Adrenal gland (tissue), 12 donors: Measurements from ENCODE around the gene KMT2D. TPM values are rescaled to one million over a fixed set of nuclear protein-coding genes. Genes with fewer than 3 reads are reported as not detected.

Experiments
- DNase-seq, 7 donors: peaks; one replicate each; pipeline ENCODE4 v3.0.0-alpha.2; 2019 to 2020
- H3K27ac ChIP-seq, 5 donors: fragments of 200-600 bp; sonication (generic) in 4 of 5; 1 replicate in 3 of 5; 2 replicates in 2 of 5; pipeline versions ENCODE4 v1.5.1 to v1.8.0; 2016 to 2020; ENCODE audit warnings: mild to moderate bottlenecking in 1 of 5
- H3K27me3 ChIP-seq: fragments of 200-600 bp; 2 replicates; pipeline ENCODE4 v1.8.0; 2021
- H3K36me3 ChIP-seq, 2 donors: fragments of 200-600 bp; replicated peaks in 1 of 2; 1 replicate in 1 of 2; 2 replicates in 1 of 2; pipeline versions ENCODE4 v1.5.1 to v1.8.0; 2018 to 2022
- H3K4me1 ChIP-seq, 2 donors: fragments of 200-600 bp; replicated peaks in 1 of 2; 1 replicate in 1 of 2; 2 replicates in 1 of 2; pipeline versions ENCODE4 v1.5.1 to v1.8.0; 2018 to 2021
- H3K4me3 ChIP-seq, 4 donors: fragments of 200-600 bp; sonication (generic) in 3 of 4; one replicate each; pipeline ENCODE4 v1.5.1; 2016 to 2018
- H3K9me3 ChIP-seq, 3 donors: fragments of 200-600 bp; sonication (generic) in 1 of 3; replicated peaks in 1 of 3; 1 replicate in 2 of 3; 2 replicates in 1 of 3; pipeline versions ENCODE4 v1.5.1 to v1.8.0; 2016 to 2021
- POLR2A ChIP-seq, 2 donors: fragments of 450-650 bp; IDR thresholded peaks; one replicate each; pipeline ENCODE4 v1.6.1; 2017; ENCODE audit warnings: antibody characterized with exemption in 2 of 2, mild to moderate bottlenecking in 2 of 2, moderate library complexity in 1 of 2
- WGBS, 4 donors: extraction: QIAGEN DNeasy Blood & Tissue Kit in 2 of 4; methylation state at CpG; one replicate each; pipeline versions ENCODE4 v1.1.5 to v1.1.7; 2013 to 2017; 5-methylcytosine and 5-hydroxymethylcytosine counted together
- intact Hi-C, 2 donors: fragments of 100-400 bp; cut with DNase I; formaldehyde crosslinking; loops; one replicate each; pipeline versions ENCODE4 v1.14.1 to v1.15.0; 2022 to 2023
- polyA plus RNA-seq, 3 donors: library from polyadenylated mRNA; stranded (reverse); fragments of 200-250 nt in 2 of 3; fragments of 350-450 nt in 1 of 3; fragmentation: Illumina TruSeq in 1 of 3; extraction: RNeasy Lipid Tissue Mini Kit (QIAGEN cat#74804) in 1 of 3; gene quantifications; one replicate each; pipeline ENCODE4 v1.2.3, GENCODE V29; 2013 to 2014
- total RNA-seq, 9 donors: library from RNA; depleted of rRNA in 4 of 9; stranded (reverse); fragments of >200 nt in 4 of 9; fragments of 120-200 nt in 1 of 9; fragmentation: NEBNext Ultra II Directional in 1 of 9; extraction: Animal tissue kit (Norgen Biotek cat#: 25700) in 1 of 9; gene quantifications; one replicate each; pipeline versions ENCODE4 v1.1.0 to v1.2.4, GENCODE V29; 2013 to 2023
- TF ChIP-seq, protein P1 (sequence below), 6 experiments: fragments of 450-650 bp in 4 of 6; fragments of 200-600 bp in 2 of 6; sonication (generic) in 1 of 6; IDR thresholded peaks; 1 replicate in 5 of 6; 2 replicates in 1 of 6; pipeline versions ENCODE4 v1.5.1 to v1.8.0; 2016 to 2021; ENCODE audit warnings: antibody characterized with exemption in 6 of 6, mild to moderate bottlenecking in 2 of 6, moderate library complexity in 1 of 6
- donor health status: healthy with polysubstance abuse.
- donor health status: Bipolar disorder and iron deficiency.
- donor health status: DM: yes; HTN: yes; CAD: no.
- donor health status: DM: no; HTN: no; CAD: no.
- donor health status: DM: no; HTN: no; CAD: no.
- donor health status: DM: yes; HTN: yes; CAD: no.

Gene KMT2D
- total and polyA plus RNA-seq, 12 donors, result 21.2 to 140 (median 56.0) TPM

DNA sequence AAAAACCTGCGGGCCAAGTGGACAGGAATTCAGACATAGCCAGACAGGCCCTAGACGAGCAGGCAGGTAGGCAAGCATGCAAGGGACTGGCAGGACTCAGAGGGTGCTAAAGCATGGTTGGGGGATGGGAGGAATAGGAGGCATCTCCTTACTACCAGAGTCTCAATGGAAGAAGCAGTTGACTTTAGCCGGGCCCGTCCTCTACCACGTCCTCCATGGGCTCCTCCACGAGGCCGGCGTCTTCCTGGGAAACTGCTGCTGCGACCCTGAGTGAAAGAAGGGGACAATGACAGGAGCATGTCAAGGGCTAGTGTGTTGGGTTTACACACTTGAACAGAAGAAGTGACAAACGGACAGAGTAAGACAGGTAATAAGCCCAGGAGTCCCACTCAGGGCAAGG, 11.6 kb downstream of the KMT2D start:
- no peak overlapping the region for H3K27ac ChIP-seq
- 80 to 88% (median 84%) methylated on average over 10 of the region's 10 CpGs for whole genome bisulfite sequencing, 4 donors
- peaks cover 0 to 98% of the 10 kb centered on the region in 2 donors for H3K36me3 ChIP-seq
- no peaks in the 10 kb centered on the region for H3K4me1 ChIP-seq
- no peak overlapping the region for H3K4me3 ChIP-seq
- intact Hi-C loops, result no loop called here
- no peak for TF ChIP-seq POLR2A (IDR thresholded peaks at IDR 0.05)
- TF ChIP-seq, protein P1, sequence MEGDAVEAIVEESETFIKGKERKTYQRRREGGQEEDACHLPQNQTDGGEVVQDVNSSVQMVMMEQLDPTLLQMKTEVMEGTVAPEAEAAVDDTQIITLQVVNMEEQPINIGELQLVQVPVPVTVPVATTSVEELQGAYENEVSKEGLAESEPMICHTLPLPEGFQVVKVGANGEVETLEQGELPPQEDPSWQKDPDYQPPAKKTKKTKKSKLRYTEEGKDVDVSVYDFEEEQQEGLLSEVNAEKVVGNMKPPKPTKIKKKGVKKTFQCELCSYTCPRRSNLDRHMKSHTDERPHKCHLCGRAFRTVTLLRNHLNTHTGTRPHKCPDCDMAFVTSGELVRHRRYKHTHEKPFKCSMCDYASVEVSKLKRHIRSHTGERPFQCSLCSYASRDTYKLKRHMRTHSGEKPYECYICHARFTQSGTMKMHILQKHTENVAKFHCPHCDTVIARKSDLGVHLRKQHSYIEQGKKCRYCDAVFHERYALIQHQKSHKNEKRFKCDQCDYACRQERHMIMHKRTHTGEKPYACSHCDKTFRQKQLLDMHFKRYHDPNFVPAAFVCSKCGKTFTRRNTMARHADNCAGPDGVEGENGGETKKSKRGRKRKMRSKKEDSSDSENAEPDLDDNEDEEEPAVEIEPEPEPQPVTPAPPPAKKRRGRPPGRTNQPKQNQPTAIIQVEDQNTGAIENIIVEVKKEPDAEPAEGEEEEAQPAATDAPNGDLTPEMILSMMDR (IDR thresholded peaks at IDR 0.05), result no peak
- no peaks in the 10 kb centered on the region for H3K9me3 ChIP-seq
- H3K27me3 ChIP-seq, result no peaks in the 10 kb centered on the region
- DNase-seq, result no peak

DNA sequence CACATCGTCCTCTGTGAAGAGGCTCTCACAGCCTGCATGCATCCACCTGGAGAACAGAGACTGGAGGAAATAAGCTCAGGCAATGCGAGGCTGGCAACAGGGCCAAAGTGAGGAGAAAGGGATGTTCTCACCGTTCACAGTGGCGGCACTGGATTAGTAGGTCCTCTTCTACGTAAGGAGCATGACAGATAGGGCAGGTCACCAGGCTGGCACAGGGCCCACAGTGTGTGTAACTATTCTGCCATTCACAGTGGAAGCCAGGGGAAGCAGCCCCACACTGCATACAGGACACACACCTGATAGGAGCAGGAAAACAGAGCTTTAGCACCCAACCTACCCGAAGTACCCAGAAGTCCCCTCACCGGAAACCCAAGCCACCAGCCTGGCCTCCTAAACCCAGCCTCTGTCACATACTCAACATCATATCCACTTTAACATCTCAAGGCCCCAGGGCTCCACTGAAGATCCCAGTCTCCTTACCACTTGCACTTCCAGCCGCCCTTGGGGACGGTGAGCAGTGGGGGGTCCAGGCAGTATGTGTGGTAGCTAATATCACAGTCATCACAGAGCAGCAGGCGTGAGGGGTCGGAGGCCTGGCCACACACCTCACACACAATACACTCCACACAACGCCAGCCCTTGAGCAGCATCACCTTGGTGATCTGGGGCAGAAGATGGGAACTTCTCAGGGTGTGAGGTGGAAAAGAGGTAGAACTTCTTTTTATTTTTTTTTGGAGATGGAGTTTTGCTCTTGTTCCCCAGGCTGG, 14.3 kb downstream of the KMT2D start:
- Histone ChIP-seq H3K27me3 (no peaks in the 10 kb centered on the region), H3K4me1 (no peaks in the 10 kb centered on the region), H3K36me3 (peaks cover 0 to 98% of the 10 kb centered on the region in 2 donors), H3K4me3 (no peak overlapping the region), H3K9me3 (no peaks in the 10 kb centered on the region), H3K27ac (no peak overlapping the region)
- TF ChIP-seq, protein P1 (IDR thresholded peaks at IDR 0.05), result no peak
- TF ChIP-seq POLR2A (IDR thresholded peaks at IDR 0.05), result no peak
- intact Hi-C loops, result no loop called here
- 81 to 91% (median 85%) methylated on average over 12 of the region's 12 CpGs for WGBS, 4 donors
- DNase-seq, result peak in 2 of 7 donors; percentile 51 to 62

DNA sequence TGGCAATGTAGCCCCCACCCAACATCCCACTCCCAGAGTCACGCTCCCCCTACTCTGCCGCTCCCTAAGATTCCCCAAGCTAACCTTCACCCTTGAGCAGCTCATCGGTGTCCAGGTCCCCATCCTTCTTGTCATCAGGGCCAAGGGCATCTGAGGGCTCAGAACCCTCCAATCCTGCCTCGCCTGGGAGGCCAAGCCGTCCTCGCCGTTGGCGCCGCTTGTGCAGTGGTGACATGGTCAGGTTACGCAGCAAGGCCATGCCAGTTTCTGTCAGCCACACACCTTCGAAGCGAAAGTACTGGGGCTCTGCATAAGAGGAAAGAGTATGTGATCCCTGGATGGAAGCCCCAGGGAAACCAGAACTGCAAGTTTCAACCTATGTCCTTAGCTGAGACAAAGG, 15.9 kb downstream of the KMT2D start:
- Histone ChIP-seq H3K4me3 (no peak overlapping the region), H3K9me3 (no peaks in the 10 kb centered on the region), H3K4me1 (no peaks in the 10 kb centered on the region), H3K27ac (no peak overlapping the region), H3K27me3 (no peaks in the 10 kb centered on the region), H3K36me3 (peaks cover 0 to 98% of the 10 kb centered on the region in 2 donors)
- DNase-seq, result no peak
- TF ChIP-seq, protein P1 (IDR thresholded peaks at IDR 0.05), result no peak
- TF ChIP-seq POLR2A (IDR thresholded peaks at IDR 0.05), result no peak
- intact Hi-C loops, result no loop called here
- WGBS, 4 donors, result 85 to 93% (median 89%) methylated on average over 12 of the region's 12 CpGs

DNA sequence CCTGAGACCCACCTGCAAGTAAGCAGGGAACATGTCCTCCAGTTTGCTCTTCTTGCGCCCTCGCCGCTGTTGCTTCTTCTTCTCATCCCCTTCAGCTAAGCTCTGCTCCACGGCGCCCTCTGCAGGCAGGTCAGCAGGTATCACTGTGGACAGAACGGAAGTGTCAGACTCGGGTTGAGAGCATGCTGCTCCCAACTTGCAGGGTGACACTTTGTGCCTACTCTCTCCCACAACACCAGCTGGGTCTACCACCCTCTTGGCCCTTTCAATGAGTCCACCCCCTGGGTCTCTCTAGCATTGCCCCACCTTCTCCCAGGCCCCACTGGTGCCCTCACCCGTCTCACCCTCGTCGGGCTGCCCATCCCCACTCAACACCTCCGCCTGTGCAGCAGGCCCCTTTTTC, 16.7 kb downstream of the KMT2D start:
- DNase-seq, result peak; percentile 71 to 83 (median 76)
- Histone ChIP-seq H3K36me3 (peaks cover 0 to 98% of the 10 kb centered on the region in 2 donors), H3K27ac (no peak overlapping the region), H3K4me3 (no peak overlapping the region), H3K9me3 (no peaks in the 10 kb centered on the region), H3K27me3 (no peaks in the 10 kb centered on the region), H3K4me1 (no peaks in the 10 kb centered on the region)
- 53 to 70% (median 56%) methylated on average over 9 to 11 of the region's 11 CpGs for WGBS, 4 donors
- TF ChIP-seq, protein P1 (IDR thresholded peaks at IDR 0.05), result peak; percentile 35 to 63 (median 61)
- TF ChIP-seq POLR2A (IDR thresholded peaks at IDR 0.05), result no peak
- intact Hi-C loops, result no loop called here
